ENCODE results near the gene ARMH3.

DNA sequence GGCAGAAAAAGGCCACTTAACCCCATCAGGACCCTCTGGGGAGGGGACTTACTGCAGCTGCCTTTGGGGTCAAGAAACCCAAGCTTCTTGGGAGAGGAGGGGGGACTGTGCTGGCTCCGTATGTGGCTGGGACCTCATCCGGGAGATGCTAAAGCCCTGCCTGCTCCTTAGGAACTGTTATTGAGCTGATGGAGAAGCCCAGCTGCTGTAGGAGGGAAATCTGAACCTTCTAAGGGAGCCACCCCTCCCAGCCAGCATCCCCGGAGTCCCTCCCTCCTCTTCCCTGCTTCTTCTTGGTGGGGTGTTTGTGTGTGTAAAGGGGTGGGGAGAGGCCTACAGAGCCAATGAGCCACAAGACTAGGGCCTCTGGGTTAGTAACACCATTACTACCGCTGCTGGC lies 220.6 kb downstream of the ARMH3 start:
- TF ChIP-seq CTCF (IDR thresholded peaks at IDR 0.05) (no peak), POLR2A (IDR thresholded peaks at IDR 0.05) (no peak)

Data from testis (tissue), 2 donors.